GM12873 (cell line): ENCODE measurements around the gene SERPINB5.

ENCODE experiments used
- TF ChIP-seq, protein P1 (sequence below): IDR thresholded peaks from 2 replicates; pipeline ENCODE4 v1.5.1; 2012; ENCODE audit warnings: low read depth, mild to moderate bottlenecking, moderate library complexity, low read length, control low read depth; ENCODE audit not compliant: insufficient read depth; ENCODE audit errors: missing control alignments

The SERPINB5 gene

DNA sequence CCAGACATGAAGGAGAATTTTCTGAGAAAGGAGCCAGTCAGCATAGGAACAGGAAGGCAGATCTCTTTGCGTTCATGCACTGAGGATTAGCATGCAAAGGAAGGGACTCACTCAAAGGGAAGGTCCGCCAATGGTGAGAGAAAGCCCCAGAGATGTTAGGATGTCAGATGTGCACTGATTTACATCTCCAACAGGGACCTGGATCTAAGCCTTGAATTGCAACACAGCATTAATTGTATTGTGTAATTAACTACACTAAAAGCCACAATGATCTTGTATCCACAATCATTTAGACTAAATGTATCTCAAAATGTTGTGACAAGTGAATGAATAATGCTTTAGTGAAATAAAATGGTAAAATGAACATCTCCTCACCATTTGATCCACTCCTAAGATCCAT lies 4.2 kb downstream of the SERPINB5 start:
- TF ChIP-seq, protein P1, sequence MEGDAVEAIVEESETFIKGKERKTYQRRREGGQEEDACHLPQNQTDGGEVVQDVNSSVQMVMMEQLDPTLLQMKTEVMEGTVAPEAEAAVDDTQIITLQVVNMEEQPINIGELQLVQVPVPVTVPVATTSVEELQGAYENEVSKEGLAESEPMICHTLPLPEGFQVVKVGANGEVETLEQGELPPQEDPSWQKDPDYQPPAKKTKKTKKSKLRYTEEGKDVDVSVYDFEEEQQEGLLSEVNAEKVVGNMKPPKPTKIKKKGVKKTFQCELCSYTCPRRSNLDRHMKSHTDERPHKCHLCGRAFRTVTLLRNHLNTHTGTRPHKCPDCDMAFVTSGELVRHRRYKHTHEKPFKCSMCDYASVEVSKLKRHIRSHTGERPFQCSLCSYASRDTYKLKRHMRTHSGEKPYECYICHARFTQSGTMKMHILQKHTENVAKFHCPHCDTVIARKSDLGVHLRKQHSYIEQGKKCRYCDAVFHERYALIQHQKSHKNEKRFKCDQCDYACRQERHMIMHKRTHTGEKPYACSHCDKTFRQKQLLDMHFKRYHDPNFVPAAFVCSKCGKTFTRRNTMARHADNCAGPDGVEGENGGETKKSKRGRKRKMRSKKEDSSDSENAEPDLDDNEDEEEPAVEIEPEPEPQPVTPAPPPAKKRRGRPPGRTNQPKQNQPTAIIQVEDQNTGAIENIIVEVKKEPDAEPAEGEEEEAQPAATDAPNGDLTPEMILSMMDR = no peak

DNA sequence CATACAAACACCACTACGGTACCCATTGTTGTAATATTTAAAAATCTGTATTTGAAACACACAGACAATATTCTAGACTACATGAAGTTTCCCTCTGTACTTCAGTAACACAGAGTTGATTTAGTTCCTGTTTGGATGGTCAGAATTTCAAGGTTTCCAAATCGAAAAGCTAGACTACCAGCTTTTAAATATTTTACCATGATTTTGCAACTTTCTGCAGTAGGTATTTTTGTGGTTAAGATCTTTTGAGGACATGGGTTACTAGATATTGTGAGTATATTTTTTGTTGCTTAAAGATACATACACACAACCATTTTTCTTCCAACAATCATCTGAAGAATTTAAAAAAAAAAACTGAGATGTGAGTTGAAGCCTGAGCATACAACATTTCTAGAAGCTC lies 10.9 kb downstream of the SERPINB5 start:
- TF ChIP-seq, protein P1 = no peak

DNA sequence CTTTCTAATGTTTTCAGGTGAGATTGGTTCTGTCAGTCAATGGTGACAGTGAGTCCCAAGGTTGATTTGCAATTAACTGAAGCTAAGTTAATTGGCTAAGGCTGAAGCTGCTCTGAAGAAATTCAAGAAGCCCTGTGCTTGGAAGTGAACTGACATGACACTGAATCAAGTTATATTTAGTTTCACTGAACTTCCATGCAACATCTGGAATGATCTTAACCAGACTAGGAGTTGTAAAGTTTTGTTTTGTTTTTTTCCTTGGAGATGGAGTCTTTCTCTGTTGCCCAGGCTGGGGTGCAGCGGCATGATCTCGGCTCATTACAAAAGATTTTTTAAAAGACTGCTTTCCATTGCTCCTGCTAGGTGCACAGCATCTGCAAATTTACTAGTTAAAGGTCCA lies 11.4 kb downstream of the SERPINB5 start:
- TF ChIP-seq, protein P1 = no peak

DNA sequence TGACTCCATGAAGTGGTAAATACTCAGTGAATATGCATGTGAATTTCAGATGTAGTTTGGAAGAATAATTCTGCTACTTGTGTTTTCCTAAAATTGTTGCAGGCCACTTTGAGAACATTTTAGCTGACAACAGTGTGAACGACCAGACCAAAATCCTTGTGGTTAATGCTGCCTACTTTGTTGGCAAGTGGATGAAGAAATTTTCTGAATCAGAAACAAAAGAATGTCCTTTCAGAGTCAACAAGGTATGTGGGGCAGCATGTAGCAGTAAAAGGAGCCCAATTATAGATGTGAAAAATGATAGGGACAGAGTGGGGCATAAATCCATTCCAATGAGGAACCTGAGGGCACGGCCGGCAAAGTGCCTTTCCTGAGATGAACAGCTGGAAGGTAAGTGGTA lies 16.1 kb downstream of the SERPINB5 start:
- TF ChIP-seq, protein P1 = no peak

DNA sequence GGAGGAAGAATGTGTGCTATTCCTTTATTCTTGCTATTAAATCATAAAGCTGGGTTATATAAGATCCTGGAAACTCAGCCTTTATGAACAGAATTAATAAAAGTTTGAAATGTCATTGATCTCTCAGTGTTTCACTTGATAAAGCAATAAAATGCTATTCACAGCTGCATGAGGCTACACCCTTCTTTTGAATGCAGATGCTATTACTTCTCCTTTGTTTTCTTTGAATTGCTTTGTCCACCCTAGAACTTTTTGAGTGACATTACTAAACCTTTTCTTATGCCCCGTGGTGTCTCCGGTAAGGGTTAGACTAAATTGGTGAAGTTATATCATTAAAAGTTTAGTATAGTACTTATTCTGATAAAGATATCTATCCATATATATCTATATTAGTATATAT lies 18.9 kb downstream of the SERPINB5 start:
- TF ChIP-seq, protein P1 = no peak

DNA sequence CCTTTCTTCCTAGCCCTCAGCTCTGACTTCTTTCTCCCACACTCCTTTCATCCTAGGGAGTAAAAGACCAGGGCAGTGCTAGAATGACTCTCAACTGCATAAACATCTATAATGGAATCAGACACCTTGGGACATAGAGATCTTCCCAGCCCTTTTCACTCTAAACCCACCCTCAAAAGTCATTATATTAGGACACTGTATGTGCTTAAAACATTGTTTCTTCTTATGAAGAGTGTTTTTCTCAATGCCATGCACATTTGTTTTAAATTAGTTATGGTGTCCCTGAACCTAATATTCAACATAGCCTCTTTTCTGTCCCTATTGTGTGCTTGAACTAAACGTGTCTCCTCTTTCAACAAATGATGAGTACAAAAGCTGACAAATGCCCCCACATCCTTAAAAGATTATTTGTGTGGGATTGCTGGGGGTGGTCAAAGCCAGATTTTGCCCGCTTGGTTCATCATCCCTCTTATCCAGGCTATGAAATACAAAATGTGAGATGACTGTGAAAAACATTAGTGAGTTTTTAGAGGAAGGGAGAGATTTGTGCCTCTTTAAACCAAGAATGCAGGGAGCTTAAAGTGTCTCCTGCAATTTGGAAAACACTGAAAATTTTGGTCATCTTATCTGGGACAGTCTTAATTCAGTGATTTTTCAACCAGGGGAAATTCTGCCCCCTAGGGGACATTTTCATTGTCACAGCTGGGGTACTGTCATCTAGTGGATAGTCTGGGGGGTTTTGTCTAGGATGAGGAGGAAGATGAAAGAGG lies 29.0 kb downstream of the SERPINB5 start:
- TF ChIP-seq, protein P1 = peak; percentile 64

DNA sequence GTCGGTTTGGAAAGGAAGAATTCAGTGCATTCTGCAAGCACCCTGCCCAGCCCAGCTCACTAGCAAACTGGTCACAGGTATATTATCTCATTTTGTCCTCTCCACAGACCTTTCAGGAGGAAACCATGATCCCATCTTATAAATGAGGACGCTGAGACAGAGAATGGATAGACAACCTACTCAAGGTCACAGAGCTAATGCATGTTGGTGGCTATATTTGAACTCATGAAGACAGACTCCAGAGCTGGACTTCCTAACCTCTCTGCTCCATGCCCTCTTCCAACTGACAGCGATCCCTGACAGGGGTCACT lies 29.5 kb downstream of the SERPINB5 start:
- TF ChIP-seq, protein P1 = no peak
